Mucosa of rectum (tissue), 2 donors: ENCODE results near the gene TRIM38.

Experiments used
- H3K27ac ChIP-seq, 2 donors: one replicate each; pipeline ENCODE4 v1.7.0; 2013; ENCODE audit warnings: inconsistent platforms in 2 of 2, low read depth in 2 of 2, low read length in 2 of 2
- H3K27me3 ChIP-seq, 2 donors: one replicate each; pipeline ENCODE4 v1.7.0; 2013; ENCODE audit warnings: low read length in 2 of 2; ENCODE audit not compliant: control insufficient read depth in 2 of 2, insufficient read depth in 2 of 2
- H3K36me3 ChIP-seq, 2 donors: one replicate each; pipeline ENCODE4 v1.7.0; 2013; ENCODE audit warnings: low read length in 2 of 2; ENCODE audit not compliant: control insufficient read depth in 2 of 2, insufficient read depth in 2 of 2
- H3K4me1 ChIP-seq, 2 donors: one replicate each; pipeline ENCODE4 v1.7.0; 2013; ENCODE audit warnings: low read length in 2 of 2, mild to moderate bottlenecking in 1 of 2; ENCODE audit not compliant: control insufficient read depth in 2 of 2, insufficient read depth in 2 of 2
- H3K4me3 ChIP-seq, 2 donors: one replicate each; pipeline ENCODE4 v1.7.0; 2013; ENCODE audit warnings: low read length in 2 of 2
- H3K9ac ChIP-seq, 2 donors: one replicate each; pipeline ENCODE4 v1.7.0; 2013; ENCODE audit warnings: low read length in 2 of 2, low read depth in 1 of 2, mild to moderate bottlenecking in 1 of 2
- H3K9me3 ChIP-seq, 2 donors: one replicate each; pipeline ENCODE4 v1.7.0; 2013; ENCODE audit warnings: low read length in 2 of 2; ENCODE audit not compliant: control insufficient read depth in 2 of 2
- donor health status: healthy.
- donor health status: Normal muscosa, but diverticular disease.

Gene TRIM38

GRCh38 chr6:26031595-26032339, 69.2 kb downstream of the TRIM38 start:
- Histone ChIP-seq H3K4me1 (peaks cover 17 to 26% of the 10 kb centered on the region in 2 donors), H3K27me3 (no peaks in the 10 kb centered on the region), H3K9me3 (no peaks in the 10 kb centered on the region), H3K4me3 (peak overlapping the region; percentile 90 to 93), H3K9ac (peak overlapping the region; percentile 66 to 90), H3K27ac (peak overlapping the region; percentile 98 to 99), H3K36me3 (no peaks in the 10 kb centered on the region)

GRCh38 chr6:26032340-26033084, 69.9 kb downstream of the TRIM38 start:
- Histone ChIP-seq H3K4me1 (peaks cover 17 to 24% of the 10 kb centered on the region in 2 donors), H3K27me3 (no peaks in the 10 kb centered on the region), H3K27ac (peak overlapping the region; percentile 98 to 99), H3K9ac (peak overlapping the region; percentile 90 to 91), H3K9me3 (no peaks in the 10 kb centered on the region), H3K4me3 (peak overlapping the region; percentile 90 to 93), H3K36me3 (no peaks in the 10 kb centered on the region)

- Histone ChIP-seq H3K27ac (peak overlapping the region; percentile 98 to 99), H3K36me3 (no peaks in the 10 kb centered on the region), H3K9ac (peak overlapping the region; percentile 90 to 91), H3K4me3 (peak overlapping the region; percentile 90 to 93), H3K4me1 (peaks cover 13 to 20% of the 10 kb centered on the region in 2 donors), H3K9me3 (no peaks in the 10 kb centered on the region), H3K27me3 (no peaks in the 10 kb centered on the region)
Observed at GRCh38 chr6:26033085-26033940, 70.7 kb downstream of the TRIM38 start.

GRCh38 chr6:26033941-26034354, 71.3 kb downstream of the TRIM38 start:
- Histone ChIP-seq H3K9ac (peak overlapping the region; percentile 90 to 91), H3K9me3 (no peaks in the 10 kb centered on the region), H3K4me3 (peak overlapping the region; percentile 53 to 90), H3K4me1 (peaks cover 13 to 20% of the 10 kb centered on the region in 2 donors), H3K27me3 (no peaks in the 10 kb centered on the region), H3K27ac (peak overlapping the region; percentile 98 to 99), H3K36me3 (no peaks in the 10 kb centered on the region)

- Histone ChIP-seq H3K9me3 (no peaks in the 10 kb centered on the region), H3K27me3 (no peaks in the 10 kb centered on the region), H3K36me3 (no peaks in the 10 kb centered on the region), H3K27ac (no peak overlapping the region), H3K4me1 (peaks cover 13 to 20% of the 10 kb centered on the region in 2 donors), H3K9ac (no peak overlapping the region), H3K4me3 (no peak overlapping the region)
Observed at GRCh38 chr6:26034905-26035304, 72.3 kb downstream of the TRIM38 start.
